ENCODE data around the gene SFRP5.
A peak's percentile ranks its signal among the peaks of the same experiment; 100 is the strongest.

The SFRP5 gene, protein sequence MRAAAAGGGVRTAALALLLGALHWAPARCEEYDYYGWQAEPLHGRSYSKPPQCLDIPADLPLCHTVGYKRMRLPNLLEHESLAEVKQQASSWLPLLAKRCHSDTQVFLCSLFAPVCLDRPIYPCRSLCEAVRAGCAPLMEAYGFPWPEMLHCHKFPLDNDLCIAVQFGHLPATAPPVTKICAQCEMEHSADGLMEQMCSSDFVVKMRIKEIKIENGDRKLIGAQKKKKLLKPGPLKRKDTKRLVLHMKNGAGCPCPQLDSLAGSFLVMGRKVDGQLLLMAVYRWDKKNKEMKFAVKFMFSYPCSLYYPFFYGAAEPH

GRCh38 chr10:97771913-97772823 lies at the start of gene SFRP5:
TSS of gene SFRP5 (minus strand) at chr10:97771999. CDS start at chr10:97771833, 166 bp downstream.
- DNase-seq, result no peak

DNA sequence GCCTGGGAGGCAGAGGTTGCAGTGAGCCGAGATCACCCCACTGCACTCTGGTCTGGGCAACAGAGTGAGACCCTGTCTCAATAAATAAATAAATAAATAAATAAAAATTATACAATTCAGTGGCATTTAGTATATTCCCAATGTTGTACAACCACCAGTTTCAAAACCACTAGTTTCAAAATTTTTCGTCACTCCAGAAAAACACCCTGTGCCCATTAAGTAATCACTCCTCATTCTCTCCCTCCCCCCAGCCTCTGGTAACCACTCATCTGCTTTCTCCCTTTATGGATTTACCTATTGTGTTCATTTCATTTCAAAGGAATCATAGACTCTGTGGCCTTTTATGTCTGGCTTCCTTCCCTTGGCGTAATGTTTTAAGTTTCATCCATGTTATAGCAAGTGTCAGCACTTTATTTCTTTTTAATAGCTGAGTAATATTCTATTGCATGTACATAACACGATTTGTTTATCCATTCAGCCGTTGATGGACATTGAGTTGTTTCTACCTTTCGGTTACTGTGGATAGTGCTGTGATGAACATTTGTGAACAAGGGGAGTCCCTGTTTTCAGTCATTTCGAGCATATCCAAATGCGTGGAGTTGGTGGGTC lies 48.4 kb upstream of the SFRP5 start:
- DNase-seq, result no peak

GRCh38 chr10:97818572-97818971 lies 46.8 kb upstream of the SFRP5 start:
- no peak for DNase-seq

GRCh38 chr10:97816609-97817008 lies 44.8 kb upstream of the SFRP5 start:
- DNase-seq, result no peak

GRCh38 chr10:97814996-97815395 lies 43.2 kb upstream of the SFRP5 start:
- no peak for DNase-seq

- no peak for DNase-seq
Measured at GRCh38 chr10:97813311-97813710, 41.5 kb upstream of the SFRP5 start.

DNA sequence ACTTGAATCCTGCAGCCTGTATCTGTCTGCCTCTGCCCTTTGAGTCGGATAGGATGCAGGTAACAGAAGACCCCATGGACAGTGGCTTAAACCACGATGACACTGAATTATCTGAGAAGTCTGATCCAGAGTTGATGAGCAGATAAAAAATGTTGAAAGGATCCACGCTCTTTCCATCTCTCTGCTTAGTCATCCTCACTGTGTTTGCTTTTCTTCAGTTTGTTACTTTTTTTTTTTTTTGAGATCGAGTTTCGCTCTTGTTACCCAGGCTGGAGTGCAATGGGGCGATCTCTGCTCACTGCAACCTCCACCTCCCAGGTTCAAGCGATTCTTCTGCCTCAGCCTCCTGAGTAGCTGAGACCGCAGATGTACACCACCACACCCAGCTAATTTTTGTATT lies 40.9 kb upstream of the SFRP5 start:
- DNase-seq, result no peak

- DNase-seq, result no peak
Measured at GRCh38 chr10:97811958-97812357, 40.2 kb upstream of the SFRP5 start.

- DNase-seq, result no peak
Measured at GRCh38 chr10:97810446-97810845, 38.6 kb upstream of the SFRP5 start.

DNA sequence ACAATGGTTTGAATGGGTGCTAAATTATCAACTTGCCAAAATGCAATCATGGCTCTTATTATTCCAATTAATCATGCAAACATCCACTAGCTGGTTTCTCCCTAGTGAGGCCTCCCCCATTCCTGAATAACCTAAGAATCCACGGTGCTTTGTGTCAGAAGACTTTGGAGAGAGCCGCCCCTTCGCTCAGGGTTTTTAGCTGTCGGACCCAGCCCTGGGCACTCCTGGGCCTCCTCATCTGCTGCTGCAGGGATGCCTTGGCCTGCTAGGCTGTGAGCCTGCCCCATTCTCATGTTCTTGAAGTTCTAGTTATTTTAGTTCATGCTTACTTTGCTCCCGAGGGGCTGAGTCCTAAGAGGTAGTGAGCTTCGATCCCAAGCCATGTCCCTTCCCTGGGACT lies 34.1 kb upstream of the SFRP5 start:
- no peak for DNase-seq

DNA sequence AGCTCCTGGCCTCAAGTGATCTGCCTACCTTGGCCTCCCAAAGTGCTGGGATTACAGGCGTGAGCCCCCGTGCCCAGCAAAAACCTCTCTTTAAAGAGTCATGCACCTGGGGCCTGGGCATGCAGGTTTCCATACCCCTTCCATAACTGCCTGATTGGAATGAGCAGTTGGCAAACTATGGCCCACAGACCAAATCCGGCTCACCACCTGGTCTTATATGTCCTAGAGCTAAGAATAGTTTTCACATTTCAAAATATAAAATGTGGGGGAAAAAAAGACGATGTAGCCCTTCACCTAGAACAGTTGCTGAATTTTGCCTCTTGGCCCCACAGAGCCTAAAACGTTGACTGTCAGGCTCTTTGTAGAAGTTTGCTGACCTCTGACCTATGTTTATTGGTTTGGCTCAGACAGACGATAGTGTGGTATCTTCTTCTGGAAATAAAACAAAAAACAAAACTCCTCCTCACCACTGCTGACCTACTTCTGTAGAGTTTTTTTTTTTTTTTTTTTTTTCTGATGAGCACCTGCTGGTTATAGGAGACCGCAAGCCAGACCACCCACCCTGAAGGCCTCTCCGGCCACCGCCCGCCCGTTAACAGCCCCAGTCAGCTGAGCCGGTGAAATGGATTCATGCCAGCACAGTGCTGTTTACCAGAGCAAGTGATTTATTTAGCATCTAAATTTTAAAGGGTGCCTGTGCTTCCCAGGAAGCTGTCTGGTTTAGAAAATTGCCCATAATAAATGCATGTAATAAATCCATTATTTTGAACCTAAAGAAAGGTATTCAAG lies 33.5 kb upstream of the SFRP5 start:
- no peak for DNase-seq

- no peak for DNase-seq
Measured at GRCh38 chr10:97801422-97801821, 29.6 kb upstream of the SFRP5 start.

DNA sequence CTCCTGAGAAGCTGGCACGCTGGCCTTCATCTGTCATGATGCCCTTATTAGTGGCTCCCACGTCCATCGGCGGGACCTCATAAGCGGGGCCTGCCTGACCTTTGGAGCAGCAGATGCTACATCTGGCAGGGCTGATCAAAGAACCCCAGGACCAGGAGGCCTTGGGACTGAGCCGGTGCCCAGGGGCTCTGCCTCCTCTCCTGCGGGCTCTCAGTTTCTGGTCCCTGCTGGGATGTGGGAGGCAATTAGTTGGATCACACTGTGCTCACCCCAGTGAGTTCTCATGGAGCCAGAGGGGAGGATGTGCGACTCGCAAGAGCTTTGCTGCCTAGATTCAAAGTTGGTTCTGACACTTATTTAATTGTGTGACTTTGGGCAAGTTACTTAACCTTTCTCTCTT lies 28.7 kb upstream of the SFRP5 start:
- no peak for DNase-seq

GRCh38 chr10:97798958-97799610 lies 27.3 kb upstream of the SFRP5 start:
- no peak for DNase-seq

DNA sequence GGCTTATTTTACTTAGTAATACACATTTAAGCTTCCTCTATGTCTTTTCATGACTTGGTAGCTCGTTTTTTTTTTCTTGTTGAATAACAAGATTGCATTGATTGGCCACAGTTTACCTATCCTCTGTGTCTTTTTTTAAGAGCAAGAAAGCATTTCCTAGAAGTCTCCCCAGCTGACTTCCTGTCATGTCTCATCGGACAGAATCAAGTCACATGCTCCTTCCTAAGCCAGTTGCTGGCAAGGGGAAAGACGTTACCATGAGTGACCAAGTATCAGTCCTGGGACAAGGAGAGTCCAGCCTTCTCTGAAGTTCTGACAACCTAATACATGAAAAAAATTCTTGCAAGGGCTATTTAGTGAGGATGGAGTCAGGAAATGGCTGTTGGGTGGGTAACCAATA lies 24.9 kb upstream of the SFRP5 start:
- no peak for DNase-seq

DNA sequence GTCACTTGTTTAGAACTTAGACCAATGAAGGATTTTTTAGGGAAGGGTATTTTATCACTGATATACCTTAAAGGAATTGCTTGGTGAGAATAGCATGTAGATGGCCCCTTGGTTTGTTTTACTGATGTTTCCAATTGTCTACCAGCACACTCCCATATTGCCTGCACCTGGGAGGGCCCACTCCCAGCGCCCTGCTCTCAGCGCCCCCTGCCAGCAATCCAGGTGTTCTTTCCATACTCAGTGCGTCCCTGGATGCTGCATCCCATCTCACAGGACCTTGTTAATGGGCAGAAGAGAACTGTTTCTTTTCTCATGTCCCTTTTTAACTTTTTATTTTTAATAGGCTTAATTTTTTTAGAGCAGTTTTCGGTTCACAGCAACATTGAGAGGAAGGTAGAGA lies 24.1 kb upstream of the SFRP5 start:
- DNase-seq, result no peak

DNA sequence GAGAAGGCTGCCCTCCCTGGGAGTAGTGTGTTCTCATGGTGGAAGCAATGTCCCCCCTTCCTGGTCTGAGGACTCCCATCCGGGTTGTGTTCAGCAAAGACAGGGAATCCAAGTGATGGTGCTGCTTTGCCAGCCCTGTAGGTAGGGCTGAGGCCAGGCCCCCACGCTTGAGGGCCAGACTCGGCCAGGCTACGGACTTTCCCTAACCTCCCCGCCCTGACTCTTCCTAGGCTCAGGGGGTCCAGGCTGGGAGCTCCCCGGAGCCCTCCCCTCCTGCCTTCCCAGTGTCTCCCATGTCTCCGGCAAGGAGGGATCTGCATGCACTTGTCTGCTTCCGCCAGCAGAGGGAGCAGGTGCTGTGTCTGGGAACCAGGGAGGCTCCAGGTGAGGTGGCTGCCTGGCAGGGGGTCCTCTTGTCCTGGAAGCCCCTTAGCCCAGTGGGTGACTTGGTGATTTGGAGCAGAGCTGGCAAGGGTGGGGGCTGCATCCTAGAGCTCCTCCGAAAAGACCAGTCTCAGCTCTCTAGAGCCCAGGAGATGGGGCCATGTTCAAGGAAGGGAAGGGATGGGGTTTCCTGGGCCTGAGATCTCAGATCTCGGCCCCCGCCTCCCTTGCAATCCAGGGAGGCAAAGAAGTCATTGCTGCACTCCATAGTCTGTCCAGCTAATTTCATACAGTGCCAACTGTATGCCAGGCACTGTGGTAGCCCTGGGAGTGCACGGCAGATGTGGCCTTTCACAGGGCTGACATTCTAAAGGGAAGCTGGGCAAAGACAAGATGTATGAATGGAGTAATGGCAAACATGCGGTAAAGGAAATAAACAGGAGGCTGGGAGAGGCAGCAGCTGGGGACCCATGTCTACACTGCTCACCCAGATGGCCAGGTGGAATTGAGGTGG lies 20.3 kb upstream of the SFRP5 start:
- DNase-seq, result peak; percentile 12

DNA sequence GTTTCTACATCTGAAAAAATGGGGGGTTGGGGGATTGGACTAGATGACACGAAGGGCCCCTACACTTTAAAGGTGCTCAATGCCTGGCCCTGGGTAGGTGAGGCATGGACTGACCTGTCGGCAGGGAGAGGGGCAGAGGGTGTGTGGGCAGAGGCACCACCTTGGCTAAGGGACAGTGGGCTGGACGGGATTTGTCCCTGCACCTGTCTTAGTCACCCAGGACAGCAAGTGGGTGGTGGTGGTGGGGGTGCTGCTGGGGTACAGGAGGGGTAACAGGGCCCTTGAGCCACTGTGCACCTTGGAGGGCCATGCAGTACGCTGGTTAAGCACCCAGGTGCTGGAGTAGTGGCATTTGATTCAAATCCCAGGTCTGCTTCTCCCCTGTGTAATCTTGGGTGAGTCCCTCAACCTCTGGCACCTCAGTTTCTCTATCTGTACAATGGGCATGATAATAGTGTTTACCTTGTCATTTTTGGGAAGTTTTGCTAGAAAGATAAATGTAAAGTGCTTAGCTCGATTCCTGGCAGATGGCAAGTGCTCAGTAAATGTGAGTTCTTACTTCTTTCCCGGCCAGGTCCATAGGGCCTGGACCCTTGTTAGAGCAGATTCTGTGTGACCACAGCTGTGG lies 18.1 kb upstream of the SFRP5 start:
- no peak for DNase-seq

- DNase-seq, result no peak
Measured at GRCh38 chr10:97788552-97789442, 17.0 kb upstream of the SFRP5 start.

GRCh38 chr10:97785731-97786130 lies 13.9 kb upstream of the SFRP5 start:
- DNase-seq, result no peak
